HepG2 (cell line): ENCODE measurements around the gene SIRT6. TPM values are rescaled to one million over a fixed set of nuclear protein-coding genes. Genes with fewer than 3 reads are reported as not detected.

Experiments
- ATAC-seq: fragments of 200-7000 bp; cut with Tn5 transposase; 3 replicates; pipeline ENCODE4 v1.9.1; 2020; ENCODE audit warnings: mild to moderate bottlenecking, moderate library complexity
- BruUV-seq: library from RNA; stranded (reverse); fragments of 400-500 nt; replicated peaks from 2 replicates; lab custom pipeline; 2021; lab: Mats Ljungman, UMichigan
- CTCF ChIA-PET: fragments of 300-600 bp; formaldehyde crosslinking; extraction: SDS; loops from one replicate; lab custom pipeline; 2021; ENCODE audit warnings: low total read pairs, inconsistent platforms, low intra/inter-chr PET ratio; lab: Yijun Ruan, JAX
- POLR2A ChIA-PET: fragments of 350-600 bp; sonication (Branson Sonifier 250); formaldehyde crosslinking; loops from one replicate; lab custom pipeline; 2020; ENCODE audit warnings: antibody characterized with exemption, inconsistent platforms; lab: Yijun Ruan, JAX
- DNase-seq: peaks from one replicate; pipeline ENCODE4 v3.0.0-alpha.2; 2015; ENCODE audit warnings: low spot score
- FAIRE-seq: peaks from 3 replicates; lab custom pipeline; 2011; peaks lifted over from hg19 to GRCh38; lab: Jason Lieb, UNC
- H2AFZ ChIP-seq: one replicate; pipeline ENCODE4 v1.6.1; 2011; ENCODE audit warnings: low read length, inconsistent platforms
- H3K27ac ChIP-seq: fragments of 300-600 bp; 3 replicates; pipeline ENCODE4 v1.8.0; 2011; ENCODE audit warnings: mixed run types, mild to moderate bottlenecking, mixed read lengths, low read length, inconsistent platforms; ENCODE audit not compliant: insufficient read depth; ENCODE audit errors: extremely low read length
- H3K27me3 ChIP-seq, 2 experiments: fragments of 200-600 bp in 1 of 2; 2 replicates in 1 of 2; 3 replicates in 1 of 2; pipeline versions ENCODE4 v1.6.0 to v1.8.0; 2011; ENCODE audit warnings: low read length in 2 of 2, mild to moderate bottlenecking in 2 of 2, moderate library complexity in 2 of 2, inconsistent platforms in 1 of 2; ENCODE audit not compliant: insufficient read depth in 2 of 2, control insufficient read depth in 1 of 2
- H3K36me3 ChIP-seq, 2 experiments: fragments of 200-600 bp in 1 of 2; replicated peaks in 1 of 2; 2 replicates in 1 of 2; 3 replicates in 1 of 2; pipeline versions ENCODE4 v1.5.1 to v1.8.0; 2011; ENCODE audit warnings: low read length in 2 of 2, inconsistent platforms in 1 of 2; ENCODE audit not compliant: insufficient read depth in 2 of 2, control insufficient read depth in 1 of 2
- H3K4me1 ChIP-seq: 2 replicates; pipeline ENCODE4 v1.5.1; 2012; ENCODE audit warnings: low read length, inconsistent platforms; ENCODE audit not compliant: insufficient read depth
- H3K4me2 ChIP-seq: 2 replicates; pipeline ENCODE4 v1.6.0; 2011; ENCODE audit warnings: low read depth, low read length, inconsistent platforms
- H3K4me3 ChIP-seq, 3 experiments: fragments of 200-600 bp in 1 of 3; sonication (generic), shearing (Covaris generic) in 1 of 3; replicated peaks in 1 of 3; 2 replicates each; pipeline ENCODE4 v1.5.1; 2011 to 2016; ENCODE audit warnings: low read length in 3 of 3, inconsistent platforms in 2 of 3, low read depth in 2 of 3, mild to moderate bottlenecking in 2 of 3, control low read depth in 1 of 3, mixed read lengths in 1 of 3; ENCODE audit not compliant: insufficient read depth in 1 of 3
- H3K79me2 ChIP-seq: one replicate; pipeline ENCODE4 v1.6.1; 2011; ENCODE audit warnings: low read length, inconsistent platforms; ENCODE audit not compliant: insufficient read depth
- H3K9ac ChIP-seq: 2 replicates; pipeline ENCODE4 v1.6.0; 2011; ENCODE audit warnings: mild to moderate bottlenecking, low read depth, low read length, inconsistent platforms; ENCODE audit not compliant: insufficient read depth
- H3K9me3 ChIP-seq: 2 replicates; pipeline ENCODE4 v1.5.1; 2012; ENCODE audit warnings: mild to moderate bottlenecking, low read length
- H4K20me1 ChIP-seq: 2 replicates; pipeline ENCODE4 v1.6.0; 2011; ENCODE audit warnings: inconsistent platforms, mild to moderate bottlenecking, low read length, moderate library complexity; ENCODE audit not compliant: insufficient read depth
- MTA1 ChIP-seq: sonication (generic); formaldehyde crosslinking; IDR thresholded peaks from 2 replicates; pipeline ENCODE4 v1.4.0; 2020; ENCODE audit warnings: missing genetic modification reagents, mild to moderate bottlenecking, borderline replicate concordance
- SRSF4 ChIP-seq: fragments of 200-400 bp; formaldehyde crosslinking; IDR thresholded peaks from one replicate; pipeline ENCODE4 v1.6.1; 2018; ENCODE audit warnings: mild to moderate bottlenecking, low read depth, low read length, moderate library complexity; ENCODE audit not compliant: poor library complexity, severe bottlenecking
- ZFYVE20 ChIP-seq: sonication (generic); formaldehyde crosslinking; IDR thresholded peaks from 2 replicates; pipeline ENCODE4 v1.8.0; 2023; ENCODE audit warnings: low read depth, mild to moderate bottlenecking, moderate library complexity, missing genetic modification reagents, borderline replicate concordance
- ZIK1 ChIP-seq: sonication (generic); formaldehyde crosslinking; IDR thresholded peaks from 2 replicates; pipeline ENCODE4 v1.5.0; 2020; ENCODE audit warnings: mild to moderate bottlenecking, low read depth, missing genetic modification reagents, borderline replicate concordance
- ZNF142 ChIP-seq: sonication (generic); formaldehyde crosslinking; IDR thresholded peaks from 2 replicates; pipeline ENCODE4 v1.4.0; 2020; ENCODE audit warnings: missing genetic modification reagents
- ZNF350 ChIP-seq: sonication (generic); formaldehyde crosslinking; IDR thresholded peaks from 2 replicates; pipeline ENCODE4 v1.4.0; 2020; ENCODE audit warnings: mild to moderate bottlenecking, low read depth, missing genetic modification reagents, borderline replicate concordance
- WGBS: methylation state at CpG from one replicate; pipeline ENCODE4 v1.1.6; 2017; ENCODE audit warnings: low lambda C conversion rate; 5-methylcytosine and 5-hydroxymethylcytosine counted together
- in situ Hi-C: cut with HindIII; loops from 2 replicates; pipeline ENCODE4 v1.10.0; 2017; ENCODE audit warnings: low pct_unique_long_range_greater_than_20kb; ENCODE audit not compliant: extremely low pct_ligation_motif_present
- intact Hi-C: fragments of 100-400 bp; cut with micrococcal nuclease; formaldehyde crosslinking; loops from one replicate; pipeline ENCODE4 v1.10.0; 2022; ENCODE audit not compliant: unreplicated experiment
- polyA plus RNA-seq, 8 experiments: library from polyadenylated mRNA; depleted of rRNA in 3 of 8; stranded (reverse) in 7 of 8; unstranded in 1 of 8; fragments of >200 nt; fragmentation: Illumina TruSeq in 4 of 8; extraction: Trizol in 4 of 8; gene quantifications; 2 replicates each; pipeline versions ENCODE4 v1.2.1 to v1.2.3, GENCODE V29; 2011 to 2016; ENCODE audit warnings: low read depth in 4 of 8, missing spikeins in 1 of 8, mixed read lengths in 1 of 8; ENCODE audit not compliant: insufficient read depth in 1 of 8
- total RNA-seq, 5 experiments: library from RNA; depleted of rRNA; stranded (reverse); fragments of >200 nt; fragmentation: Illumina TruSeq; extraction: Trizol; gene quantifications; 2 replicates each; pipeline ENCODE4 v1.2.3, GENCODE V29; 2016; ENCODE audit warnings: low read depth in 1 of 5

Gene SIRT6
- total and polyA plus RNA-seq, 2 of the 13 experiments (the other 11 are each of a cell fraction or from before 2014, with no cell fraction given): 11.0 to 18.4 TPM

DNA sequence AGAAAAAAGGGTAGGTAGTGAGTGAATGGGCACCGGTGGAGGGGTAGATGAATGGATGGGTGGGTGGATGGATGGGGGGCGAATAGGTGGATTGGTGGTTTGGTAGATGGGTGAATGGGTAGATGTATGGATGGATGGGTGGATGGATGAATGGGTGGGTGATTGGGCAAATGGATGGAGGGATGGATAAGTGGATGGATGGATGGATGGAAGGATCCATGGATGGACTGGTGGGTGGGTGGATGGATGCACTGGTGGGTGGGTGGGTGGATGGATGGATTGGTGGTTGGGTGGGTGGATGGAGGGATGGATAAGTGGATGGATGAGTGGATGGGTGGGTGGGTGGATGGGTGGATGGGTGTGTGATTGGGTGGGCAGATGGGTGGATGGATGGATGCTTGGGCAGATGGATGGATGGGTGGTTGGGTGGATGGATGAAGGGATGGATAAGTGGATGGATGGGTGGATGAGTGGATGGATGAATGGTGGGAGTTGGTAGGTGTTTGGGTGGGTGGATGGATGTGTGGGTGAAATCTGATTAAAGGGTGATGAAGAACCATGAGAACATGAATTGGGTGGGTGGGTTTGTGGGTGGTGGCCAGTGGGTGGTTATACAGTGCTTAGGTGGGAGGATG, 2.5 kb upstream of the SIRT6 start:
- ATAC-seq (no peak), FAIRE-seq (no peak), DNase-seq (no peak)
- POLR2A ChIA-PET: no interaction called here
- BruUV-seq: no TSS peak
- Histone ChIP-seq H3K27ac (no peak overlapping the region), H3K9me3 (no peaks in the 10 kb centered on the region), H4K20me1 (no peaks in the 10 kb centered on the region), H2AFZ (no peak overlapping the region), H3K36me3 (no peaks in the 10 kb centered on the region), H3K4me3 (no peak overlapping the region), H3K27me3 (no peaks in the 10 kb centered on the region; a peak in 1 of 5 replicates), H3K4me2 (no peak overlapping the region), H3K9ac (no peak overlapping the region), H3K79me2 (no peaks in the 10 kb centered on the region), H3K4me1 (peaks cover 42% of the 10 kb centered on the region)
- TF ChIP-seq MTA1 (CRISPR knock-in tag) (no peak), ZNF350 (CRISPR knock-in tag) (no peak), SRSF4 (no peak), ZIK1 (no peak), ZFYVE20 (CRISPR knock-in tag) (no peak), ZNF142 (no peak)
- 72% methylated on average over 2 of the region's 2 CpGs for WGBS
- in situ Hi-C loops: no loop called here
- CTCF ChIA-PET: no interaction called here
- intact Hi-C loops: loop anchor here (5.0 kb wide), 1 partner anchor 43 kb away; no protein-coding TSS in a partner anchor
